K562 (cell line): ENCODE data around the gene ATG13. TPM values are rescaled to one million over a fixed set of nuclear protein-coding genes. Genes with fewer than 3 reads are reported as not detected.

ENCODE experiments used
- BRF1 ChIP-seq: IDR thresholded peaks from 3 replicates; pipeline ENCODE4 v1.6.1; 2011; ENCODE audit warnings: borderline replicate concordance, mild to moderate bottlenecking; ENCODE audit not compliant: insufficient read length; ENCODE audit errors: extremely low read depth
- CBX2 ChIP-seq: fragments of 200-600 bp; sonication (generic); IDR thresholded peaks from one replicate; pipeline ENCODE4 v1.6.1; 2012; ENCODE audit warnings: mild to moderate bottlenecking, low read length, inconsistent platforms; ENCODE audit not compliant: insufficient read depth, poor library complexity, severe bottlenecking
- CREB1 ChIP-seq, 2 experiments: sonication (generic) in 1 of 2; formaldehyde crosslinking in 1 of 2; IDR thresholded peaks; 2 replicates each; pipeline versions ENCODE4 v1.6.1 to v1.8.0; 2012 to 2022; ENCODE audit warnings: inconsistent platforms in 1 of 2, mild to moderate bottlenecking in 1 of 2, missing genetic modification reagents in 1 of 2, moderate library complexity in 1 of 2
- ETV6 ChIP-seq, 3 experiments: fragments of 150-350 bp in 1 of 3; sonication (generic) in 1 of 3; formaldehyde crosslinking in 1 of 3; IDR thresholded peaks; 2 replicates each; pipeline versions ENCODE4 v1.6.1 to v1.8.0; 2014 to 2022; ENCODE audit warnings: borderline replicate concordance in 2 of 3, low read depth in 2 of 3, antibody characterized with exemption in 1 of 3, low read length in 1 of 3, mild to moderate bottlenecking in 1 of 3, missing genetic modification reagents in 1 of 3
- GTF2E2 ChIP-seq: fragments of 200-800 bp; sonication (Bioruptor generic); IDR thresholded peaks from 2 replicates; pipeline ENCODE4 v1.6.1; 2016; ENCODE audit warnings: missing genetic modification characterization, missing compliant biosample characterization
- KAT7 ChIP-seq: sonication (generic); formaldehyde crosslinking; IDR thresholded peaks from 2 replicates; pipeline ENCODE4 v1.8.0; 2022; ENCODE audit warnings: missing genetic modification reagents, mild to moderate bottlenecking, borderline replicate concordance
- KLF16 ChIP-seq: IDR thresholded peaks from 2 replicates; pipeline ENCODE4 v1.6.1; 2016; ENCODE audit warnings: antibody characterized with exemption
- MBD2 ChIP-seq: sonication (generic); IDR thresholded peaks from 2 replicates; pipeline ENCODE4 v1.6.1; 2016; ENCODE audit warnings: low read depth, borderline replicate concordance
- MIER1 ChIP-seq: fragments of 450-650 bp; IDR thresholded peaks from 2 replicates; pipeline ENCODE4 v1.6.1; 2016; ENCODE audit warnings: antibody characterized with exemption, mild to moderate bottlenecking, low read depth
- NFE2 ChIP-seq: IDR thresholded peaks from 2 replicates; pipeline ENCODE4 v1.6.1; 2014; ENCODE audit warnings: antibody characterized with exemption, low read depth
- PHF8 ChIP-seq: fragments of 200-600 bp; sonication (generic); IDR thresholded peaks from 2 replicates; pipeline ENCODE4 v1.6.1; 2012; ENCODE audit warnings: mixed run types, mild to moderate bottlenecking, inconsistent platforms, low read length, moderate library complexity, borderline replicate concordance
- PHTF2 ChIP-seq: fragments of 250-450 bp; sonication (Bioruptor Pico); IDR thresholded peaks from 2 replicates; pipeline ENCODE4 v1.5.0; 2021; ENCODE audit warnings: mild to moderate bottlenecking
- PTBP1 ChIP-seq: fragments of 200-400 bp; formaldehyde crosslinking; IDR thresholded peaks from 2 replicates; pipeline ENCODE4 v1.6.1; 2017; ENCODE audit warnings: low read depth, low read length
- SOX6 ChIP-seq: fragments of 450-650 bp; IDR thresholded peaks from 2 replicates; pipeline ENCODE4 v1.6.1; 2014; ENCODE audit warnings: mild to moderate bottlenecking
- SPI1 ChIP-seq: IDR thresholded peaks from 2 replicates; pipeline ENCODE4 v1.6.1; 2011; ENCODE audit warnings: low read depth, low read length, control low read depth, borderline replicate concordance
- TEAD1 ChIP-seq, 2 experiments: fragments of 450-650 bp in 1 of 2; sonication (generic) in 1 of 2; formaldehyde crosslinking; IDR thresholded peaks; 2 replicates each; pipeline versions ENCODE4 v1.4.0 to v1.8.0; 2020 to 2022; ENCODE audit warnings: mild to moderate bottlenecking in 2 of 2, missing genetic modification reagents in 1 of 2
- ZBTB7A ChIP-seq: IDR thresholded peaks from 2 replicates; pipeline ENCODE4 v1.6.1; 2011; ENCODE audit warnings: low read depth, mild to moderate bottlenecking, low read length, moderate library complexity, borderline replicate concordance; ENCODE audit not compliant: control insufficient read depth
- ZSCAN29 ChIP-seq: fragments of 450-650 bp; IDR thresholded peaks from 2 replicates; pipeline ENCODE4 v1.6.1; 2017
- polyA plus RNA-seq, 8 experiments: library from polyadenylated mRNA; depleted of rRNA in 4 of 8; stranded (reverse) in 5 of 8; unstranded in 3 of 8; fragments of >200 nt; fragmentation: Nextera tagmentation in 2 of 8; fragmentation: Illumina TruSeq in 1 of 8; extraction: Ambion mirVana in 2 of 8; extraction: Trizol in 1 of 8; gene quantifications; 2 replicates each; pipeline versions ENCODE4 v1.2.1 to v1.2.3, GENCODE V29; 2011 to 2014; ENCODE audit warnings: inconsistent platforms in 1 of 8, missing spikeins in 1 of 8
- total RNA-seq, 7 experiments: library from RNA; depleted of rRNA in 6 of 7; stranded (reverse); fragments of >200 nt in 6 of 7; fragmentation: Illumina TruSeq in 2 of 7; extraction: Trizol in 2 of 7; gene quantifications; 2 replicates each; pipeline versions ENCODE4 v1.2.1 to v1.2.3, GENCODE V29; 2011 to 2021; ENCODE audit warnings: low replicate concordance in 1 of 7
- TF ChIP-seq, protein P1 (sequence below): IDR thresholded peaks from 3 replicates; pipeline ENCODE4 v1.6.1; 2011; ENCODE audit warnings: borderline replicate concordance, mild to moderate bottlenecking; ENCODE audit not compliant: insufficient read length, insufficient read depth
- TF ChIP-seq, protein P2 (sequence below): fragments of 450-650 bp; IDR thresholded peaks from 2 replicates; pipeline ENCODE4 v1.6.1; 2016
- TF ChIP-seq, protein P3 (sequence below): fragments of 450-650 bp; IDR thresholded peaks from 2 replicates; pipeline ENCODE4 v1.6.1; 2016; ENCODE audit warnings: antibody characterized with exemption
- TF ChIP-seq, protein P4 (sequence below): fragments of 450-650 bp; formaldehyde crosslinking; IDR thresholded peaks from 2 replicates; pipeline ENCODE4 v1.4.0; 2020; ENCODE audit warnings: mild to moderate bottlenecking, moderate library complexity

ATG13 gene
- total and polyA plus RNA-seq, 9 of the 15 experiments (the other 6 are each of a cell fraction or from before 2014, with no cell fraction given): 13.1 to 61.5 (median 36.5) TPM

DNA sequence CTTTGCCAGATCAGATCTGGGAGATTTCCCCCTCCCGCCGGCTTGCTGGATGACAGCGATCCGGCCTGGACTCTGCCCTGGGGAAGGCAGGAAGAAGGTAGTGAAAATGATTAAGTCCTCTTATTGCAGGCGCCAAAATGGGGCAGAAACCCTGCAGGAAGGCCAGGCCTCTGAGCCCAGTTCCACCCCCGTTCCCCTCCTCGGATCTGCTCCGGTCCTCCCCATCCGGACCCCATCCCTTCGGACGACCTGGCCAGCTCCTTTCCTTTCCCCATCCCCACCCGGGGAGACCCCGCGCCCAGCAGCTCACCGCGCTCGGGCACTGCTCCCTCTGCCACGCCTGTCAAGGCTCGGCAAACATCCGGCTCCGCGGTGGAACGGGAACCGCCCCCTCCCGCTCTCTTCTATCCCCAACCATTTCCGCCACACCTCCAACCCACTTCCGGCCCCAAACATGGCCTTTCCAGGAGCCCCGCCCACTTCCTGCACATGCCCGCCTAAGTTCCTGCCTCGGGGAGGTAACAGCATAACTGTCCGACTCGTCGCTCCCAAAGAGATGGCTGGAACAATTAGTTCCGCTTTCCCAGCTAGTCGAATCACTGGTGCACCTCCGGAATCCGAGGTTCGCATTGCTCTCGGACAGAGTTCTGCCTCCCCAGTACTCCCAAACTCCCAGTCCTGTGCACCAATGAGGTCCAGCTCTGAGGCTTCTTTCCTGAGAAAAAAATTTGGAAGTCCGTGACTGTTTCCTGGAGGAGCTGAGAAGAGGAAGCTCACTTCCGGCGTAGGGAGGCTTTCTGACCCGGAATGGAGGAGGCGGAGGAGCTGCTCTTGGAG, 83.1 kb downstream of the ATG13 start, which contains the start of the genes ARHGAP1 and ZNF408 (continued):
- TF ChIP-seq PHF8 (peak; percentile 71), ZBTB7A (peak; percentile 85), CREB1 (IDR thresholded peaks at IDR 0.05) (peak; percentile 39; the same call in 1 of the 2 replicates), CREB1 (CRISPR knock-in tag; IDR thresholded peaks at IDR 0.05) (peak; percentile 84), ZSCAN29 (no peak), PTBP1 (no peak), PHTF2 (CRISPR knock-in tag) (no peak), CBX2 (no peak), KLF16 (no peak), ETV6 (IDR thresholded peaks at IDR 0.05; ENCODE audit: borderline replicate concordance in 1 of 2, low read depth in 2 of 2, low read length in 1 of 2) (no peak; a peak in 1 of 4 replicates), ETV6 (CRISPR knock-in tag; IDR thresholded peaks at IDR 0.05; ENCODE audit: borderline replicate concordance) (0 out of 2 replicates have a peak, but pooled peaks have one; percentile 77), SOX6 (peak; percentile 54; the same call in 1 of the 2 replicates), NFE2 (no peak), TEAD1 (CRISPR knock-in tag; IDR thresholded peaks at IDR 0.05) (peak; percentile 87 to 94), BRF1 (no peak), SPI1 (peak; percentile 73), GTF2E2 (tag) (peak; percentile 65; the same call in 1 of the 2 replicates), MIER1 (peak; percentile 80), KAT7 (CRISPR knock-in tag) (peak; percentile 88; the same call in 1 of the 2 replicates), MBD2 (peak; percentile 60)
- TF ChIP-seq, protein P1, sequence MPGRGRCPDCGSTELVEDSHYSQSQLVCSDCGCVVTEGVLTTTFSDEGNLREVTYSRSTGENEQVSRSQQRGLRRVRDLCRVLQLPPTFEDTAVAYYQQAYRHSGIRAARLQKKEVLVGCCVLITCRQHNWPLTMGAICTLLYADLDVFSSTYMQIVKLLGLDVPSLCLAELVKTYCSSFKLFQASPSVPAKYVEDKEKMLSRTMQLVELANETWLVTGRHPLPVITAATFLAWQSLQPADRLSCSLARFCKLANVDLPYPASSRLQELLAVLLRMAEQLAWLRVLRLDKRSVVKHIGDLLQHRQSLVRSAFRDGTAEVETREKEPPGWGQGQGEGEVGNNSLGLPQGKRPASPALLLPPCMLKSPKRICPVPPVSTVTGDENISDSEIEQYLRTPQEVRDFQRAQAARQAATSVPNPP: no peak
- TF ChIP-seq, protein P2, sequence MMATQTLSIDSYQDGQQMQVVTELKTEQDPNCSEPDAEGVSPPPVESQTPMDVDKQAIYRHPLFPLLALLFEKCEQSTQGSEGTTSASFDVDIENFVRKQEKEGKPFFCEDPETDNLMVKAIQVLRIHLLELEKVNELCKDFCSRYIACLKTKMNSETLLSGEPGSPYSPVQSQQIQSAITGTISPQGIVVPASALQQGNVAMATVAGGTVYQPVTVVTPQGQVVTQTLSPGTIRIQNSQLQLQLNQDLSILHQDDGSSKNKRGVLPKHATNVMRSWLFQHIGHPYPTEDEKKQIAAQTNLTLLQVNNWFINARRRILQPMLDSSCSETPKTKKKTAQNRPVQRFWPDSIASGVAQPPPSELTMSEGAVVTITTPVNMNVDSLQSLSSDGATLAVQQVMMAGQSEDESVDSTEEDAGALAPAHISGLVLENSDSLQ: peak; percentile 93
- TF ChIP-seq, protein P3, sequence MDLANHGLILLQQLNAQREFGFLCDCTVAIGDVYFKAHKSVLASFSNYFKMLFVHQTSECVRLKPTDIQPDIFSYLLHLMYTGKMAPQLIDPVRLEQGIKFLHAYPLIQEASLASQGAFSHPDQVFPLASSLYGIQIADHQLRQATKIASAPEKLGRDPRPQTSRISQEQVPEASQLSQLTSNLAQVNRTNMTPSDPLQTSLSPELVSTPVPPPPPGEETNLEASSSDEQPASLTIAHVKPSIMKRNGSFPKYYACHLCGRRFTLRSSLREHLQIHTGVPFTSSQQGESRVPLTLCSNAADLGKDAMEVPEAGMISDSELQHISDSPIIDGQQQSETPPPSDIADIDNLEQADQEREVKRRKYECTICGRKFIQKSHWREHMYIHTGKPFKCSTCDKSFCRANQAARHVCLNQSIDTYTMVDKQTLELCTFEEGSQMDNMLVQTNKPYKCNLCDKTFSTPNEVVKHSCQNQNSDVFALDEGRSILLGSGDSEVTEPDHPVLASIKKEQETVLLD: peak; percentile 56; the same call in 1 of the 2 replicates
- TF ChIP-seq, protein P4, sequence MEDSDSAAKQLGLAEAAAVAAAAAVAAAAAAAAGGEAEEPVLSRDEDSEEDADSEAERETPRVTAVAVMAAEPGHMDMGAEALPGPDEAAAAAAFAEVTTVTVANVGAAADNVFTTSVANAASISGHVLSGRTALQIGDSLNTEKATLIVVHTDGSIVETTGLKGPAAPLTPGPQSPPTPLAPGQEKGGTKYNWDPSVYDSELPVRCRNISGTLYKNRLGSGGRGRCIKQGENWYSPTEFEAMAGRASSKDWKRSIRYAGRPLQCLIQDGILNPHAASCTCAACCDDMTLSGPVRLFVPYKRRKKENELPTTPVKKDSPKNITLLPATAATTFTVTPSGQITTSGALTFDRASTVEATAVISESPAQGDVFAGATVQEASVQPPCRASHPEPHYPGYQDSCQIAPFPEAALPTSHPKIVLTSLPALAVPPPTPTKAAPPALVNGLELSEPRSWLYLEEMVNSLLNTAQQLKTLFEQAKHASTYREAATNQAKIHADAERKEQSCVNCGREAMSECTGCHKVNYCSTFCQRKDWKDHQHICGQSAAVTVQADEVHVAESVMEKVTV: 0 out of 2 replicates have a peak, but pooled peaks have one; percentile 20
